Endothelial cell of umbilical vein (primary cell): Measurements from ENCODE around the gene RNF213. TPM values are rescaled to one million over a fixed set of nuclear protein-coding genes. Genes with fewer than 3 reads are reported as not detected.

Source experiments
- BruUV-seq: library from RNA; stranded (reverse); fragments of 400-500 nt; replicated peaks from 2 replicates; lab custom pipeline; 2021; lab: Mats Ljungman, UMichigan
- CTCF ChIA-PET: fragments of 300-600, 350-600 bp; sonication (Branson Sonifier 250); formaldehyde crosslinking; loops from one replicate; lab custom pipeline; 2021; ENCODE audit warnings: antibody characterized with exemption, inconsistent platforms; lab: Charles Lee
- POLR2A ChIA-PET: fragments of 300-600, 350-600 bp; sonication (Branson Sonifier 250); formaldehyde crosslinking; loops from one replicate; lab custom pipeline; 2021; ENCODE audit warnings: antibody characterized with exemption, inconsistent platforms; lab: Charles Lee
- DNase-seq: peaks from one replicate; pipeline ENCODE4 v3.0.0-alpha.2; 2011; ENCODE audit warnings: low read depth, low spot score
- FAIRE-seq: peaks from 2 replicates; lab custom pipeline; 2011; peaks lifted over from hg19 to GRCh38; lab: Jason Lieb, UNC
- H2AFZ ChIP-seq: 2 replicates; pipeline ENCODE4 v1.6.0; 2012; ENCODE audit warnings: low read depth, low read length, control low read depth, inconsistent platforms
- H3K27ac ChIP-seq: 2 replicates; pipeline ENCODE4 v1.5.1; 2011; ENCODE audit warnings: low read depth, mild to moderate bottlenecking, control low read depth, low read length, moderate library complexity; ENCODE audit not compliant: insufficient read depth
- H3K27me3 ChIP-seq, 2 experiments: 2 replicates each; pipeline versions ENCODE4 v1.6.0 to v1.6.1; 2011; ENCODE audit warnings: low read length in 2 of 2, mixed read lengths in 1 of 2; ENCODE audit not compliant: control insufficient read depth in 2 of 2, insufficient read depth in 2 of 2
- H3K36me3 ChIP-seq, 2 experiments: 2 replicates in 1 of 2; 3 replicates in 1 of 2; pipeline ENCODE4 v1.5.1; 2011; ENCODE audit warnings: low read length in 2 of 2, mild to moderate bottlenecking in 1 of 2, moderate library complexity in 1 of 2; ENCODE audit not compliant: control insufficient read depth in 2 of 2, insufficient read depth in 2 of 2; ENCODE audit errors: extremely low read depth in 1 of 2
- H3K4me1 ChIP-seq: 3 replicates; pipeline ENCODE4 v1.5.1; 2011; ENCODE audit warnings: mild to moderate bottlenecking, low read length; ENCODE audit not compliant: control insufficient read depth, insufficient read depth; ENCODE audit errors: extremely low read depth
- H3K4me2 ChIP-seq: 2 replicates; pipeline ENCODE4 v1.6.1; 2011; ENCODE audit warnings: low read length, control low read depth, mixed read lengths; ENCODE audit not compliant: insufficient read depth
- H3K4me3 ChIP-seq, 3 experiments: fragments of 200-600 bp in 1 of 3; sonication (generic), shearing (Covaris generic) in 1 of 3; replicated peaks in 1 of 3; 2 replicates each; pipeline ENCODE4 v1.5.1; 2011 to 2016; ENCODE audit warnings: control low read depth in 3 of 3, low read length in 3 of 3, mild to moderate bottlenecking in 2 of 3, inconsistent platforms in 1 of 3, low read depth in 1 of 3, moderate library complexity in 1 of 3; ENCODE audit not compliant: insufficient read depth in 1 of 3
- H3K79me2 ChIP-seq: 2 replicates; pipeline ENCODE4 v1.6.0; 2012; ENCODE audit warnings: low read length, inconsistent platforms; ENCODE audit not compliant: control insufficient read depth, insufficient read depth
- H3K9ac ChIP-seq: replicated peaks from 2 replicates; pipeline ENCODE3; 2011; ENCODE audit warnings: low read length, control low read depth; ENCODE audit not compliant: insufficient read depth; ENCODE audit errors: extremely low read depth
- H3K9me1 ChIP-seq: replicated peaks from 3 replicates; pipeline ENCODE4 v1.6.0; 2011; ENCODE audit warnings: mild to moderate bottlenecking, low read length; ENCODE audit not compliant: control insufficient read depth, insufficient read depth; ENCODE audit errors: extremely low read depth
- H3K9me3 ChIP-seq: replicated peaks from 2 replicates; pipeline ENCODE4 v1.5.1; 2012; ENCODE audit warnings: low read length, inconsistent platforms; ENCODE audit not compliant: control insufficient read depth, insufficient read depth
- H4K20me1 ChIP-seq: replicated peaks from 2 replicates; pipeline ENCODE3; 2011; ENCODE audit warnings: mild to moderate bottlenecking, low read length; ENCODE audit not compliant: control insufficient read depth, insufficient read depth; ENCODE audit errors: extremely low read depth
- CTCF ChIP-seq, 2 donors: IDR thresholded peaks; 1 replicate in 1 of 2; 2 replicates in 1 of 2; pipeline ENCODE4 v1.5.1; 2011; ENCODE audit warnings: low read length in 2 of 2, mild to moderate bottlenecking in 2 of 2, moderate library complexity in 2 of 2, control low read depth in 1 of 2, inconsistent platforms in 1 of 2, low read depth in 1 of 2; ENCODE audit not compliant: insufficient read depth in 1 of 2; ENCODE audit errors: extremely low read depth in 1 of 2
- GATA2 ChIP-seq: IDR thresholded peaks from 2 replicates; pipeline ENCODE4 v1.7.0; 2011; ENCODE audit warnings: low read depth, mild to moderate bottlenecking, moderate library complexity, mixed read lengths, low read length; ENCODE audit not compliant: insufficient read length, insufficient read depth
- MAX ChIP-seq: IDR thresholded peaks from 2 replicates; pipeline ENCODE4 v1.6.1; 2011; ENCODE audit not compliant: insufficient read depth, insufficient read length
- MYC ChIP-seq: IDR thresholded peaks from one replicate; pipeline ENCODE4 v1.6.1; 2011; ENCODE audit warnings: mild to moderate bottlenecking, low read depth, low read length
- POLR2AphosphoS5 ChIP-seq: IDR thresholded peaks from 2 replicates; pipeline ENCODE4 v1.6.1; 2012; ENCODE audit warnings: low read depth, mild to moderate bottlenecking, control low read depth, low read length, moderate library complexity; ENCODE audit not compliant: insufficient read depth
- dilution Hi-C: fragments of 300-500 bp; cut with MboI; formaldehyde crosslinking; loops from one replicate; pipeline ENCODE4 v1.15.0; 2019; ENCODE audit warnings: low sequenced_read_pairs; ENCODE audit not compliant: extremely low pct_ligation_motif_present
- intact Hi-C: fragments of 100-400 bp; cut with micrococcal nuclease; formaldehyde crosslinking; loops from one replicate; pipeline ENCODE4 v1.10.0; 2022
- polyA plus RNA-seq, 4 experiments: library from polyadenylated mRNA; depleted of rRNA in 3 of 4; stranded (reverse) in 3 of 4; unstranded in 1 of 4; fragments of >200 nt; gene quantifications; 2 replicates each; pipeline versions ENCODE4 v1.2.1 to v1.2.3, GENCODE V29; 2011 to 2012; ENCODE audit warnings: missing spikeins in 1 of 4
- total RNA-seq: library from RNA; stranded (reverse); gene quantifications from 2 replicates; pipeline ENCODE4 v1.2.3, GENCODE V29; 2021

RNF213 gene
- total and polyA plus RNA-seq, 2 donors (not counting 3 experiments of a cell fraction or from before 2014, with no cell fraction given), result 36.5 to 116 TPM

GRCh38 chr17:80248001-80248893 is 12.4 kb upstream of the RNF213 start:
- H3K4me1 ChIP-seq, result no peaks in the 10 kb centered on the region
- H3K9me3 ChIP-seq, result no peaks in the 10 kb centered on the region
- no peak overlapping the region for H2AFZ ChIP-seq
- BruUV-seq, result no TSS peak
- H3K27me3 ChIP-seq, result no peaks in the 10 kb centered on the region
- H3K4me2 ChIP-seq, result no peak overlapping the region
- peaks cover 0 to 20% of the 10 kb centered on the region in 2 experiments for H3K36me3 ChIP-seq
- H3K79me2 ChIP-seq, result no peaks in the 10 kb centered on the region
- DNase-seq, result no peak
- CTCF ChIA-PET, result no interaction called here
- TF ChIP-seq MYC, result no peak
- TF ChIP-seq CTCF (IDR thresholded peaks at IDR 0.05; ENCODE audit: extremely low read depth in 1 of 2, insufficient read depth in 1 of 2, low read depth in 1 of 2, low read length in 2 of 2), result no peak
- TF ChIP-seq MAX, result no peak
- TF ChIP-seq GATA2, result no peak
- TF ChIP-seq POLR2AphosphoS5, result no peak
- intact Hi-C loops (no loop called here), dilution Hi-C loops (no loop called here)
- FAIRE-seq, result no peak
- H4K20me1 ChIP-seq, result no peaks in the 10 kb centered on the region
- H3K27ac ChIP-seq, result no peak overlapping the region
- no peaks in the 10 kb centered on the region for H3K9me1 ChIP-seq
- H3K4me3 ChIP-seq, result no peak overlapping the region
- H3K9ac ChIP-seq, result no peak overlapping the region
- POLR2A ChIA-PET, result interaction anchor here (0.6 kb wide), 1 partner anchor 163 kb away, joined by 7 read pairs; no protein-coding TSS in a partner anchor
